Breast epithelium (tissue), 4 donors: Measurements from ENCODE around the gene AKAP7. TPM values are rescaled to one million over a fixed set of nuclear protein-coding genes. Genes with fewer than 3 reads are reported as not detected.
"Not testable (repeated sequence)": the region's sequence is repeated elsewhere in the genome, so short reads cannot be mapped to it uniquely, and the experiment has no call there.

Experiments
- DNase-seq, 2 donors: peaks; one replicate each; pipeline ENCODE4 v3.0.0-alpha.2; 2019; ENCODE audit warnings: low spot score in 2 of 2
- H3K27ac ChIP-seq, 2 donors: fragments of 200-600 bp; sonication (generic) in 1 of 2; one replicate each; pipeline ENCODE4 v1.5.1; 2016 to 2019; ENCODE audit warnings: mild to moderate bottlenecking in 1 of 2
- H3K27me3 ChIP-seq, 2 donors: fragments of 200-600 bp; sonication (generic) in 1 of 2; one replicate each; pipeline versions ENCODE4 v1.5.1 to v1.6.0; 2017 to 2019; ENCODE audit warnings: control low read depth in 1 of 2, mild to moderate bottlenecking in 1 of 2
- H3K36me3 ChIP-seq: fragments of 200-600 bp; one replicate; pipeline ENCODE4 v1.5.1; 2019
- H3K4me1 ChIP-seq, 2 donors: fragments of 200-600 bp; sonication (generic); one replicate each; pipeline ENCODE4 v1.5.1; 2016 to 2019; ENCODE audit warnings: control low read depth in 1 of 2
- H3K4me3 ChIP-seq, 3 donors: fragments of 200-600 bp; sonication (generic); 1 replicate in 2 of 3; 2 replicates in 1 of 3; pipeline ENCODE4 v1.5.1; 2016 to 2019; ENCODE audit warnings: mild to moderate bottlenecking in 3 of 3, moderate library complexity in 2 of 3
- H3K9me3 ChIP-seq, 2 donors: fragments of 200-600 bp; sonication (generic) in 1 of 2; one replicate each; pipeline ENCODE4 v1.5.1; 2016 to 2019; ENCODE audit warnings: control low read depth in 1 of 2
- CTCF ChIP-seq, 3 donors: fragments of 450-650 bp; IDR thresholded peaks; one replicate each; pipeline ENCODE4 v1.5.1; 2016 to 2017; ENCODE audit warnings: antibody characterized with exemption in 3 of 3, mild to moderate bottlenecking in 3 of 3, moderate library complexity in 3 of 3
- POLR2A ChIP-seq: fragments of 450-650 bp; IDR thresholded peaks from one replicate; pipeline ENCODE4 v1.6.1; 2016; ENCODE audit warnings: antibody characterized with exemption, mild to moderate bottlenecking, moderate library complexity
- POLR2AphosphoS5 ChIP-seq, 3 donors: sonication (generic); formaldehyde crosslinking; IDR thresholded peaks; one replicate each; pipeline ENCODE4 v1.6.1; 2017; ENCODE audit warnings: antibody characterized with exemption in 3 of 3
- intact Hi-C: fragments of 100-400 bp; cut with DNase I; formaldehyde crosslinking; loops from one replicate; pipeline ENCODE4 v1.15.1; 2023; ENCODE audit warnings: low total_unique reads
- total RNA-seq, 3 donors: library from RNA; depleted of rRNA; stranded (reverse); fragments of >200 nt; gene quantifications; one replicate each; pipeline ENCODE4 v1.1.0, GENCODE V29; 2016

AKAP7 gene
- total RNA-seq, 3 donors from 2014 or later = 13.0 to 15.7 (median 14.4) TPM

DNA sequence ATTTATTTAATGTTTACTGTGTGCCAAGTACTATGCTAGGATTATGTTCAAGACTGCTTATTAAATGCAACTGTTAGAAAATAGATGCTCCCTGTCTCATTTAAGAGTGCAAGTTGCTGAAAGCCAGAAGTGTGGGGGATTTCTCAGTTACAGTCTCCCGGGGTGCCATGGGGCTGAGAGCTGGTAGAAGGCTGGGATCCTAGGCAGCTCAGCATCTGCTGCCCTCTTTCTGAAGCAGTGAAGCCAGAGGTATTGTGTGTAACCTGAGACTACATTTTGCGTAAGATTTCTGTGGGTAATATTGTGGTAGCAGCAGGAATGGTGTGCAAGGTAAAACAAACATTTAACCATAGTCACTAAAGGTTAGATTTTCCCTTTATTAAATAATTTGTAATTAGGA, 120.6 kb downstream of the AKAP7 start:
- H3K4me1 ChIP-seq = no peaks in the 10 kb centered on the region
- intact Hi-C loops = no loop called here
- no peaks in the 10 kb centered on the region for H3K27me3 ChIP-seq
- no peaks in the 10 kb centered on the region for H3K36me3 ChIP-seq
- DNase-seq = no peak
- no peak overlapping the region for H3K27ac ChIP-seq
- H3K9me3 ChIP-seq = no peaks in the 10 kb centered on the region
- no peak for TF ChIP-seq POLR2AphosphoS5 (IDR thresholded peaks at IDR 0.05)
- TF ChIP-seq CTCF (IDR thresholded peaks at IDR 0.05) = no peak
- no peak for TF ChIP-seq POLR2A
- no peak overlapping the region for H3K4me3 ChIP-seq

- DNase-seq = no peak
- Histone ChIP-seq H3K27me3 (no peaks in the 10 kb centered on the region), H3K9me3 (no peaks in the 10 kb centered on the region), H3K27ac (no peak overlapping the region), H3K4me1 (no peaks in the 10 kb centered on the region), H3K36me3 (no peaks in the 10 kb centered on the region), H3K4me3 (no peak overlapping the region)
- no peak for TF ChIP-seq CTCF (IDR thresholded peaks at IDR 0.05)
- no peak for TF ChIP-seq POLR2AphosphoS5 (IDR thresholded peaks at IDR 0.05)
- TF ChIP-seq POLR2A = no peak
- intact Hi-C loops = no loop called here
These were observed 121.8 kb downstream of the AKAP7 start for GRCh38 chr6:131257104-131257503.

- H3K27me3 ChIP-seq = no peaks in the 10 kb centered on the region
- H3K36me3 ChIP-seq = no peaks in the 10 kb centered on the region
- no peak for DNase-seq
- H3K9me3 ChIP-seq = no peaks in the 10 kb centered on the region
- no peak overlapping the region for H3K4me3 ChIP-seq
- H3K27ac ChIP-seq = no peak overlapping the region
- H3K4me1 ChIP-seq = no peaks in the 10 kb centered on the region
- intact Hi-C loops = no loop called here
- TF ChIP-seq POLR2A = no peak
- TF ChIP-seq POLR2AphosphoS5 (IDR thresholded peaks at IDR 0.05) = no peak
These were observed 122.9 kb downstream of the AKAP7 start for GRCh38 chr6:131258010-131258652.

GRCh38 chr6:131258816-131259476, 123.7 kb downstream of the AKAP7 start:
- intact Hi-C loops = no loop called here
- H3K27me3 ChIP-seq = no peaks in the 10 kb centered on the region
- no peak for DNase-seq
- H3K4me1 ChIP-seq = no peaks in the 10 kb centered on the region
- no peaks in the 10 kb centered on the region for H3K36me3 ChIP-seq
- H3K27ac ChIP-seq = no peak overlapping the region
- no peak for TF ChIP-seq POLR2AphosphoS5 (IDR thresholded peaks at IDR 0.05)
- TF ChIP-seq POLR2A = no peak
- no peak for TF ChIP-seq CTCF (IDR thresholded peaks at IDR 0.05)
- no peaks in the 10 kb centered on the region for H3K9me3 ChIP-seq
- no peak overlapping the region for H3K4me3 ChIP-seq

- H3K27ac ChIP-seq, H3K27me3 ChIP-seq, H3K4me1 ChIP-seq, H3K36me3 ChIP-seq, DNase-seq, intact Hi-C loops, H3K9me3 ChIP-seq, H3K4me3 ChIP-seq: not testable (repeated sequence)
These were observed 125.7 kb downstream of the AKAP7 start for GRCh38 chr6:131260960-131261359.

DNA sequence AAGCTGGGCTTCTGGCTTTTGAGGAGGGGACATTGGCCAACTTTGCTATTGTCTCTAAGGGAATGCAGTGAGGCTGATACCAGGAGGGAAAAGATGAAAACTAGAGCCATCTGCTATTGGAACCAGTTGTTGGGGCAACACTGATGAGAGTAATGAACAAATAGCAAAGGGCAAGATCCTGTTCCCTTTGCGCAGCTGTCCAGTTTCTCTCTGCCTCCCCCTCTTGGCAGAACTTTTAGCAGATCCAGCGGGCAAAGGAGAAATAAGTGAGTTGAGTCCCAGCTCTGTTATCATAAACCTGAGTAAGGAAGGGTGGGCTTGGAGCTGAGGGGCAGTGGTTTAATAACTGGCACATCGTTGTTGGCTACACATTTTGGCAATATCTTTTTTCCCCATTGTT, 126.8 kb downstream of the AKAP7 start:
- Histone ChIP-seq H3K27me3 (no peaks in the 10 kb centered on the region), H3K4me1 (no peaks in the 10 kb centered on the region), H3K36me3 (no peaks in the 10 kb centered on the region), H3K27ac (no peak overlapping the region), H3K4me3 (no peak overlapping the region), H3K9me3 (no peaks in the 10 kb centered on the region)
- TF ChIP-seq CTCF (IDR thresholded peaks at IDR 0.05) (no peak), POLR2AphosphoS5 (IDR thresholded peaks at IDR 0.05) (no peak), POLR2A (no peak)
- intact Hi-C loops = no loop called here
- DNase-seq = no peak
